GM12878 (cell line): ENCODE data around the gene PAIP2. TPM values are rescaled to one million over a fixed set of nuclear protein-coding genes. Genes with fewer than 3 reads are reported as not detected.

Experiments
- ATAC-seq: fragments of 200-7000 bp; cut with Tn5 transposase; 3 replicates; pipeline ENCODE4 v1.9.1; 2020; ENCODE audit warnings: mild to moderate bottlenecking, moderate library complexity
- BruUV-seq: library from RNA; stranded (reverse); fragments of 400-500 nt; replicated peaks from 2 replicates; lab custom pipeline; 2021; lab: Mats Ljungman, UMichigan
- CTCF ChIA-PET: fragments of 300-600 bp; sonication (Branson Sonifier 250); formaldehyde crosslinking; extraction: SDS; loops from one replicate; lab custom pipeline; 2021; ENCODE audit warnings: inconsistent platforms; lab: Yijun Ruan, JAX
- POLR2A ChIA-PET: fragments of 350-600 bp; formaldehyde crosslinking; extraction: SDS; loops from one replicate; lab custom pipeline; 2021; ENCODE audit warnings: inconsistent platforms; lab: Charles Lee
- RAD21 ChIA-PET: fragments of 300-600 bp; sonication (Branson Sonifier 250); formaldehyde crosslinking; loops from one replicate; lab custom pipeline; 2023; ENCODE audit warnings: antibody characterized with exemption; ENCODE audit not compliant: unreplicated experiment; lab: Charles Lee
- SMC1A ChIA-PET: fragments of 300-600 bp; sonication (Branson Sonifier 250); formaldehyde crosslinking; loops from one replicate; lab custom pipeline; 2023; ENCODE audit not compliant: unreplicated experiment, uncharacterized antibody; lab: Charles Lee
- DNase-seq: peaks from one replicate; pipeline ENCODE4 v3.0.0-alpha.2; 2011; ENCODE audit warnings: low read depth, low spot score
- FAIRE-seq: peaks from 3 replicates; lab custom pipeline; 2011; peaks lifted over from hg19 to GRCh38; lab: Jason Lieb, UNC
- H2AFZ ChIP-seq: 2 replicates; pipeline ENCODE4 v1.6.0; 2011; ENCODE audit warnings: low read depth, low read length, control low read depth; ENCODE audit not compliant: control insufficient read depth
- H3K27ac ChIP-seq: 2 replicates; pipeline ENCODE4 v1.5.1; 2011; ENCODE audit warnings: control low read depth; ENCODE audit not compliant: control insufficient read depth, insufficient read depth
- H3K27me3 ChIP-seq, 2 experiments: replicated peaks in 1 of 2; 2 replicates each; pipeline versions ENCODE4 v1.6.0 to v1.6.1; 2011; ENCODE audit warnings: low read length in 1 of 2; ENCODE audit not compliant: control insufficient read depth in 2 of 2, insufficient read depth in 2 of 2
- H3K36me3 ChIP-seq, 2 experiments: 2 replicates each; pipeline ENCODE4 v1.5.1; 2011; ENCODE audit warnings: low read length in 1 of 2; ENCODE audit not compliant: control insufficient read depth in 2 of 2, insufficient read depth in 2 of 2
- H3K4me1 ChIP-seq: 2 replicates; pipeline ENCODE4 v1.6.1; 2011; ENCODE audit warnings: mild to moderate bottlenecking, low read length, moderate library complexity, mixed read lengths; ENCODE audit not compliant: control insufficient read depth, insufficient read depth
- H3K4me2 ChIP-seq: 2 replicates; pipeline ENCODE4 v1.6.0; 2011; ENCODE audit warnings: control low read depth; ENCODE audit not compliant: control insufficient read depth, insufficient read depth
- H3K4me3 ChIP-seq: fragments of 200-600 bp; sonication (generic); 2 replicates; pipeline ENCODE4 v1.5.1; 2016
- H3K79me2 ChIP-seq: 2 replicates; pipeline ENCODE4 v1.6.0; 2011; ENCODE audit warnings: low read length; ENCODE audit not compliant: control insufficient read depth, insufficient read depth
- H3K9ac ChIP-seq: 2 replicates; pipeline ENCODE4 v1.8.0; 2011; ENCODE audit warnings: low read length, control low read depth, mixed read lengths; ENCODE audit not compliant: control insufficient read depth, insufficient read depth
- H3K9me3 ChIP-seq: replicated peaks from 3 replicates; pipeline ENCODE4 v1.5.1; 2011; ENCODE audit warnings: mild to moderate bottlenecking, low read length; ENCODE audit not compliant: control insufficient read depth, insufficient read depth
- H4K20me1 ChIP-seq: 2 replicates; pipeline ENCODE4 v1.6.0; 2011; ENCODE audit not compliant: control insufficient read depth, insufficient read depth
- GABPA ChIP-seq: IDR thresholded peaks from 2 replicates; pipeline ENCODE4 v1.6.1; 2014; ENCODE audit warnings: antibody characterized with exemption, low read depth, mild to moderate bottlenecking, inconsistent platforms
- IKZF1 ChIP-seq: fragments of 450-650 bp; conservative IDR thresholded peaks from 2 replicates; pipeline ENCODE4 v1.6.1; 2017; ENCODE audit warnings: antibody characterized with exemption, mild to moderate bottlenecking
- IKZF2 ChIP-seq, 2 experiments: fragments of 450-650 bp; IDR thresholded peaks; 2 replicates each; pipeline ENCODE4 v1.6.1; 2017; ENCODE audit warnings: mild to moderate bottlenecking in 2 of 2, moderate library complexity in 2 of 2
- RELB ChIP-seq: fragments of 450-650 bp; IDR thresholded peaks from 2 replicates; pipeline ENCODE4 v1.6.1; 2017; ENCODE audit warnings: low read depth, mild to moderate bottlenecking, moderate library complexity
- WGBS: methylation state at CpG from one replicate; pipeline ENCODE4 v1.1.6; 2016; ENCODE audit warnings: low lambda C conversion rate; ENCODE audit not compliant: insufficient replicate concordance, insufficient coverage; ENCODE audit errors: missing lambda C conversion rate; 5-methylcytosine and 5-hydroxymethylcytosine counted together
- in situ Hi-C: fragments of 300-500 bp; cut with MboI; formaldehyde crosslinking; loops from 9 replicates; pipeline ENCODE4 v1.14.3; 2018; ENCODE audit warnings: mixed read lengths
- intact Hi-C: fragments of 100-400 bp; cut with micrococcal nuclease; formaldehyde crosslinking; loops from one replicate; pipeline ENCODE4 v1.14.2; 2022; ENCODE audit not compliant: unreplicated experiment
- polyA plus RNA-seq, 11 experiments: library from polyadenylated mRNA; depleted of rRNA in 4 of 11; unstranded in 6 of 11; stranded (reverse) in 5 of 11; fragments of >200 nt; fragmentation: Nextera tagmentation in 4 of 11; fragmentation: Illumina TruSeq in 1 of 11; extraction: Ambion mirVana in 4 of 11; extraction: Trizol in 1 of 11; gene quantifications; 1 replicate in 1 of 11; 2 replicates in 10 of 11; pipeline versions ENCODE4 v1.2.1 to v1.2.3, GENCODE V29; 2011 to 2016; ENCODE audit warnings: inconsistent platforms in 2 of 11, missing spikeins in 2 of 11, low read depth in 1 of 11
- total RNA-seq, 4 experiments: library from RNA; depleted of rRNA in 3 of 4; stranded (reverse); fragments of >200 nt in 3 of 4; fragmentation: Illumina TruSeq in 1 of 4; extraction: Trizol in 1 of 4; gene quantifications; 2 replicates each; pipeline versions ENCODE4 v1.2.1 to v1.2.3, GENCODE V29; 2013 to 2021

Gene PAIP2
- total and polyA plus RNA-seq, 10 of the 15 experiments (the other 5 are each of a cell fraction or from before 2014, with no cell fraction given): 49.9 to 154 (median 102) TPM

- RAD21 ChIA-PET: interaction anchor here (0.5 to 3.6 kb wide), 7 partner anchors 10 to 1105 kb away, joined by 3 to 19 read pairs (median 4); partner anchors contain the start of genes DNAJC18 and SPATA24
- 35% methylated on average over 6 of the region's 6 CpGs for WGBS
- in situ Hi-C loops: no loop called here
- Histone ChIP-seq H2AFZ (peak overlapping the region; percentile 27), H3K9me3 (no peaks in the 10 kb centered on the region), H3K4me3 (no peak overlapping the region), H3K79me2 (no peaks in the 10 kb centered on the region), H3K27ac (peak overlapping the region; percentile 51), H3K9ac (no peak overlapping the region), H3K4me2 (peak overlapping the region; percentile 46), H3K36me3 (no peaks in the 10 kb centered on the region; a peak in 1 of 4 replicates), H4K20me1 (no peaks in the 10 kb centered on the region), H3K4me1 (peaks cover 21% of the 10 kb centered on the region), H3K27me3 (no peaks in the 10 kb centered on the region)
- intact Hi-C loops: no loop called here
- no TSS peak for BruUV-seq
- POLR2A ChIA-PET: interaction anchor here (0.6 to 3.4 kb wide), 9 partner anchors 8 to 142 kb away, joined by 3 to 14 read pairs (median 3); partner anchors contain the start of gene DNAJC18
- TF ChIP-seq IKZF1 (peak; percentile 29; the same call in 1 of the 2 replicates), IKZF2 (IDR thresholded peaks at IDR 0.05) (peak; percentile 23 to 38; a peak in 2 of 4 replicates), GABPA (no peak), RELB (0 out of 2 replicates have a peak, but pooled peaks have one; percentile 20)
- DNase-seq: no peak
- peak; percentile 88 for ATAC-seq
- peak; percentile 57 for FAIRE-seq
- CTCF ChIA-PET: interaction anchor here (0.6 to 3.8 kb wide), 9 partner anchors 9 to 161 kb away, joined by 3 to 24 read pairs (median 3); partner anchors contain the start of genes DNAJC18, MZB1 and SPATA24
- SMC1A ChIA-PET: interaction anchor here (0.8 to 3.2 kb wide), 12 partner anchors 7 to 163 kb away, joined by 3 to 19 read pairs (median 4); partner anchors contain the start of genes DNAJC18 and SPATA24
These were observed 72.3 kb downstream of the PAIP2 start for GRCh38 chr5:139413963-139414362.
